ENCODE results near the gene CPNE4. TPM values are rescaled to one million over a fixed set of nuclear protein-coding genes. Genes with fewer than 3 reads are reported as not detected.

CPNE4 gene
- total RNA-seq, 1 experiment from 2014 or later: 31.1 TPM

GRCh38 chr3:131846296-131846924 is 188.4 kb downstream of the CPNE4 start:
- CTCF ChIA-PET: no interaction called here
- no peak for DNase-seq
- Mint-ChIP-seq H3K4me3 (ENCODE audit: low read depth, unreplicated experiment) (no peak overlapping the region), H3K27me3 (ENCODE audit: unreplicated experiment) (no peaks in the 10 kb centered on the region), H3K4me1 (ENCODE audit: low read depth, unreplicated experiment) (no peaks in the 10 kb centered on the region), H3K9me3 (ENCODE audit: low read depth, unreplicated experiment) (no peaks in the 10 kb centered on the region), H3K36me3 (ENCODE audit: insufficient read depth, unreplicated experiment) (no peaks in the 10 kb centered on the region), H3K27ac (ENCODE audit: unreplicated experiment) (no peak overlapping the region)
- no peak for TF ChIP-seq CTCF (IDR thresholded peaks at IDR 0.05; ENCODE audit: unreplicated experiment)
- BruUV-seq (replicated peaks): no TSS peak
- intact Hi-C loops (cut with micrococcal nuclease; ENCODE audit: unreplicated experiment): no loop called here

GRCh38 chr3:131843174-131843573 is 191.6 kb downstream of the CPNE4 start:
- Mint-ChIP-seq H3K27me3 (ENCODE audit: unreplicated experiment) (no peaks in the 10 kb centered on the region), H3K4me1 (ENCODE audit: low read depth, unreplicated experiment) (no peaks in the 10 kb centered on the region), H3K27ac (ENCODE audit: unreplicated experiment) (no peak overlapping the region), H3K4me3 (ENCODE audit: low read depth, unreplicated experiment) (no peak overlapping the region), H3K9me3 (ENCODE audit: low read depth, unreplicated experiment) (no peaks in the 10 kb centered on the region), H3K36me3 (ENCODE audit: insufficient read depth, unreplicated experiment) (no peaks in the 10 kb centered on the region)
- BruUV-seq (replicated peaks): no TSS peak
- no peak for DNase-seq
- no peak for TF ChIP-seq CTCF (IDR thresholded peaks at IDR 0.05; ENCODE audit: unreplicated experiment)
- CTCF ChIA-PET: no interaction called here
- intact Hi-C loops (cut with micrococcal nuclease; ENCODE audit: unreplicated experiment): no loop called here

GRCh38 chr3:131840156-131840797 is 194.5 kb downstream of the CPNE4 start:
- intact Hi-C loops (cut with micrococcal nuclease; ENCODE audit: unreplicated experiment): no loop called here
- TF ChIP-seq CTCF (IDR thresholded peaks at IDR 0.05; ENCODE audit: unreplicated experiment): no peak

GRCh38 chr3:131835906-131836305 is 198.9 kb downstream of the CPNE4 start:
- intact Hi-C loops (cut with micrococcal nuclease; ENCODE audit: unreplicated experiment): no loop called here
- no TSS peak for BruUV-seq (replicated peaks)
- Mint-ChIP-seq H3K27me3 (ENCODE audit: unreplicated experiment) (no peaks in the 10 kb centered on the region), H3K9me3 (ENCODE audit: low read depth, unreplicated experiment) (peaks cover 4% of the 10 kb centered on the region), H3K4me3 (ENCODE audit: low read depth, unreplicated experiment) (no peak overlapping the region), H3K27ac (ENCODE audit: unreplicated experiment) (no peak overlapping the region), H3K4me1 (ENCODE audit: low read depth, unreplicated experiment) (no peaks in the 10 kb centered on the region), H3K36me3 (ENCODE audit: insufficient read depth, unreplicated experiment) (no peaks in the 10 kb centered on the region)
- DNase-seq: no peak
- no peak for TF ChIP-seq CTCF (IDR thresholded peaks at IDR 0.05; ENCODE audit: unreplicated experiment)
- CTCF ChIA-PET: no interaction called here

More at GRCh38 chr3:131840156-131840797, 194.5 kb downstream of the CPNE4 start:
- DNase-seq: no peak
- Mint-ChIP-seq H3K9me3 (ENCODE audit: low read depth, unreplicated experiment) (peaks cover 4% of the 10 kb centered on the region), H3K27me3 (ENCODE audit: unreplicated experiment) (no peaks in the 10 kb centered on the region), H3K36me3 (ENCODE audit: insufficient read depth, unreplicated experiment) (no peaks in the 10 kb centered on the region), H3K4me1 (ENCODE audit: low read depth, unreplicated experiment) (no peaks in the 10 kb centered on the region), H3K4me3 (ENCODE audit: low read depth, unreplicated experiment) (no peak overlapping the region), H3K27ac (ENCODE audit: unreplicated experiment) (no peak overlapping the region)
- CTCF ChIA-PET: no interaction called here
- BruUV-seq (replicated peaks): no TSS peak
